Sigmoid colon (tissue), 7 donors: Measurements from ENCODE around the gene PDPK1. TPM values are rescaled to one million over a fixed set of nuclear protein-coding genes. Genes with fewer than 3 reads are reported as not detected.
A peak's percentile ranks its signal among the peaks of the same experiment; 100 is the strongest.
"Not testable (repeated sequence)": the region's sequence is repeated elsewhere in the genome, so short reads cannot be mapped to it uniquely, and the experiment has no call there.

Experiments
- DNase-seq: peaks from one replicate; pipeline ENCODE4 v3.0.0-alpha.2; 2019
- H3K27ac ChIP-seq, 4 donors: fragments of 200-600 bp; sonication (generic); one replicate each; pipeline ENCODE4 v1.5.1; 2016 to 2019; ENCODE audit warnings: mild to moderate bottlenecking in 1 of 4
- H3K27me3 ChIP-seq, 3 donors: fragments of 200-600 bp; sonication (generic); one replicate each; pipeline ENCODE4 v1.5.1; 2019; ENCODE audit warnings: mild to moderate bottlenecking in 1 of 3
- H3K36me3 ChIP-seq, 4 donors: fragments of 200-600 bp; sonication (generic); one replicate each; pipeline ENCODE4 v1.5.1; 2016 to 2019
- H3K4me1 ChIP-seq, 4 donors: fragments of 200-600 bp; sonication (generic); one replicate each; pipeline ENCODE4 v1.5.1; 2017 to 2019
- H3K4me3 ChIP-seq, 4 donors: fragments of 200-600 bp; sonication (generic); one replicate each; pipeline ENCODE4 v1.5.1; 2017 to 2019; ENCODE audit warnings: mild to moderate bottlenecking in 2 of 4, moderate library complexity in 1 of 4
- H3K9me3 ChIP-seq, 4 donors: fragments of 200-600 bp in 3 of 4; sonication (generic) in 3 of 4; one replicate each; pipeline versions ENCODE4 v1.5.1 to v1.6.1; 2013 to 2019
- EP300 ChIP-seq, 4 donors: sonication (generic); formaldehyde crosslinking; IDR thresholded peaks; one replicate each; pipeline ENCODE4 v1.6.1; 2017; ENCODE audit warnings: antibody characterized with exemption in 4 of 4
- POLR2A ChIP-seq, 2 donors: fragments of 450-650 bp; IDR thresholded peaks; one replicate each; pipeline ENCODE4 v1.6.1; 2016; ENCODE audit warnings: antibody characterized with exemption in 2 of 2, mild to moderate bottlenecking in 2 of 2, moderate library complexity in 2 of 2
- POLR2AphosphoS5 ChIP-seq, 4 donors: sonication (generic); formaldehyde crosslinking; IDR thresholded peaks; one replicate each; pipeline ENCODE4 v1.6.1; 2017; ENCODE audit warnings: antibody characterized with exemption in 4 of 4
- WGBS, 2 donors: extraction: QIAGEN DNeasy Blood & Tissue Kit; methylation state at CpG; one replicate each; pipeline ENCODE4 v1.1.7; 2013; 5-methylcytosine and 5-hydroxymethylcytosine counted together
- intact Hi-C: fragments of 100-400 bp; cut with DNase I; formaldehyde crosslinking; loops from one replicate; pipeline ENCODE4 v1.15.1; 2023
- polyA plus RNA-seq, 3 donors: library from polyadenylated mRNA; stranded (reverse); fragments of 200-250 nt; gene quantifications; one replicate each; pipeline ENCODE4 v1.2.3, GENCODE V29; 2013
- total RNA-seq, 4 donors: library from RNA; depleted of rRNA; stranded (reverse); fragments of >200 nt; gene quantifications; one replicate each; pipeline ENCODE4 v1.1.0, GENCODE V29; 2016
- TF ChIP-seq, protein P1 (sequence below), 4 experiments: fragments of 450-650 bp in 3 of 4; fragments of 200-600 bp in 1 of 4; IDR thresholded peaks; one replicate each; pipeline ENCODE4 v1.5.1; 2016 to 2019; ENCODE audit warnings: antibody characterized with exemption in 4 of 4, mild to moderate bottlenecking in 3 of 4, moderate library complexity in 2 of 4
- donor health status: healthy with polysubstance abuse.
- donor health status: Bipolar disorder and iron deficiency.
- donor health status: healthy.

PDPK1 gene
- total and polyA plus RNA-seq, 7 donors, result 22.7 to 32.2 (median 31.0) TPM

GRCh38 chr16:2580818-2581217 lies 43.0 kb downstream of the PDPK1 start:
- no CpG with 5 or more reads among the region's 21 CpGs for WGBS, 2 donors
- peaks cover 0 to 13% (median 9%) of the 10 kb centered on the region in 4 donors for H3K4me1 ChIP-seq
- not testable (repeated sequence) for DNase-seq

GRCh38 chr16:2584729-2585650 lies 47.2 kb downstream of the PDPK1 start:
- DNase-seq, result peak; percentile 78
- H3K9me3 ChIP-seq, result no peaks in the 10 kb centered on the region
- H3K4me3 ChIP-seq, result no peak overlapping the region
- intact Hi-C loops, result no loop called here
- no peak overlapping the region for H3K27ac ChIP-seq
- H3K36me3 ChIP-seq, result peaks cover 13 to 42% (median 25%) of the 10 kb centered on the region in 4 donors
- TF ChIP-seq, protein P1, sequence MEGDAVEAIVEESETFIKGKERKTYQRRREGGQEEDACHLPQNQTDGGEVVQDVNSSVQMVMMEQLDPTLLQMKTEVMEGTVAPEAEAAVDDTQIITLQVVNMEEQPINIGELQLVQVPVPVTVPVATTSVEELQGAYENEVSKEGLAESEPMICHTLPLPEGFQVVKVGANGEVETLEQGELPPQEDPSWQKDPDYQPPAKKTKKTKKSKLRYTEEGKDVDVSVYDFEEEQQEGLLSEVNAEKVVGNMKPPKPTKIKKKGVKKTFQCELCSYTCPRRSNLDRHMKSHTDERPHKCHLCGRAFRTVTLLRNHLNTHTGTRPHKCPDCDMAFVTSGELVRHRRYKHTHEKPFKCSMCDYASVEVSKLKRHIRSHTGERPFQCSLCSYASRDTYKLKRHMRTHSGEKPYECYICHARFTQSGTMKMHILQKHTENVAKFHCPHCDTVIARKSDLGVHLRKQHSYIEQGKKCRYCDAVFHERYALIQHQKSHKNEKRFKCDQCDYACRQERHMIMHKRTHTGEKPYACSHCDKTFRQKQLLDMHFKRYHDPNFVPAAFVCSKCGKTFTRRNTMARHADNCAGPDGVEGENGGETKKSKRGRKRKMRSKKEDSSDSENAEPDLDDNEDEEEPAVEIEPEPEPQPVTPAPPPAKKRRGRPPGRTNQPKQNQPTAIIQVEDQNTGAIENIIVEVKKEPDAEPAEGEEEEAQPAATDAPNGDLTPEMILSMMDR (IDR thresholded peaks at IDR 0.05), result no peak
- TF ChIP-seq EP300 (IDR thresholded peaks at IDR 0.05) (no peak), POLR2AphosphoS5 (IDR thresholded peaks at IDR 0.05) (no peak), POLR2A (IDR thresholded peaks at IDR 0.05) (no peak)
- 82 to 87% methylated on average over 23 of the region's 24 CpGs for whole genome bisulfite sequencing, 2 donors
- no peaks in the 10 kb centered on the region for H3K27me3 ChIP-seq
- H3K4me1 ChIP-seq, result peaks cover 0 to 13% (median 9%) of the 10 kb centered on the region in 4 donors

More at GRCh38 chr16:2580818-2581217, 43.0 kb downstream of the PDPK1 start:
- H3K27me3 ChIP-seq, H3K4me3 ChIP-seq, H3K27ac ChIP-seq, intact Hi-C loops, H3K9me3 ChIP-seq, H3K36me3 ChIP-seq: not testable (repeated sequence)

GRCh38 chr16:2585651-2586081 lies 47.8 kb downstream of the PDPK1 start:
- H3K36me3 ChIP-seq, result peaks cover 13 to 48% (median 28%) of the 10 kb centered on the region in 4 donors
- no peaks in the 10 kb centered on the region for H3K27me3 ChIP-seq
- H3K27ac ChIP-seq, result no peak overlapping the region
- peaks cover 0 to 13% (median 9%) of the 10 kb centered on the region in 4 donors for H3K4me1 ChIP-seq
- TF ChIP-seq POLR2A (IDR thresholded peaks at IDR 0.05) (no peak), EP300 (IDR thresholded peaks at IDR 0.05) (no peak), POLR2AphosphoS5 (IDR thresholded peaks at IDR 0.05) (no peak)
- TF ChIP-seq, protein P1 (IDR thresholded peaks at IDR 0.05), result no peak
- no peak for DNase-seq
- intact Hi-C loops, result no loop called here
- WGBS, 2 donors, result 92% methylated on average over 25 of the region's 25 CpGs
- no peak overlapping the region for H3K4me3 ChIP-seq
- H3K9me3 ChIP-seq, result no peaks in the 10 kb centered on the region

GRCh38 chr16:2586241-2586640 lies 48.4 kb downstream of the PDPK1 start:
- intact Hi-C loops, result no loop called here
- TF ChIP-seq POLR2AphosphoS5 (IDR thresholded peaks at IDR 0.05), result no peak
- TF ChIP-seq, protein P1 (IDR thresholded peaks at IDR 0.05), result no peak
- no peak for TF ChIP-seq EP300 (IDR thresholded peaks at IDR 0.05)
- no peak for TF ChIP-seq POLR2A (IDR thresholded peaks at IDR 0.05)
- Histone ChIP-seq H3K27me3 (no peaks in the 10 kb centered on the region), H3K27ac (no peak overlapping the region), H3K36me3 (peaks cover 13 to 51% (median 28%) of the 10 kb centered on the region in 4 donors), H3K4me1 (peaks cover 0 to 13% (median 9%) of the 10 kb centered on the region in 4 donors), H3K9me3 (no peaks in the 10 kb centered on the region), H3K4me3 (no peak overlapping the region)
- 84 to 88% methylated on average over 12 of the region's 12 CpGs for WGBS, 2 donors
- DNase-seq, result no peak

DNA sequence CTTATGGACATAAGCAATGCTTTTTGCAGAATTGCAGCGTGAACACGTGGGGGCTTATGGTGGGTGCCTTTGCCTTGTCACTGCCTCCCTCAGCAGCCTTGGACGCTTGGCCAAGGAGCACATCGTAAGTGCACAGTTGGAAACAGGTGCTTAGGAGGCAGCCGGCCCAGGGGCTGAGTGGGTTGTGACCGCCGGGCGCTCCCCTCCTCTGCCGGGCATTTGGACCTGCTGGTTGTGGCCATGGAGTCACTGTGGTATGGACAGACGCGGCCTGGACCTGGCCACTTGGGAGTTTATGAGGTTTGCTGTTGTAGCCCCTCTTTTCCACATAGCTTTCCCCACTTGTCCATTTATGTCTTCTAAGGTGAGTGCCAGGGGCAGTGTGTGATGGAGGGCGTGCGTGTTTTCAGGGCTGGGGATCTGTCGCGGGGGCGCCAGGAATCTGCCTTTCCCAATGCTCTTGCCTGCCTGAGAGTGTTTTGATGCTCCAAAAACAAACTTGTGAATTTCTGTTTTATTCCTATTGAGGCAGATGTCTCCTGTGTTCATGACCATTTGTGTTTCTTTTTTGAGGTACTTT lies 49.2 kb downstream of the PDPK1 start:
- no peaks in the 10 kb centered on the region for H3K9me3 ChIP-seq
- H3K4me1 ChIP-seq, result peaks cover 0 to 13% (median 9%) of the 10 kb centered on the region in 4 donors
- H3K4me3 ChIP-seq, result no peak overlapping the region
- H3K27ac ChIP-seq, result no peak overlapping the region
- intact Hi-C loops, result no loop called here
- H3K36me3 ChIP-seq, result peaks cover 13 to 58% (median 28%) of the 10 kb centered on the region in 4 donors
- no peaks in the 10 kb centered on the region for H3K27me3 ChIP-seq
- DNase-seq, result no peak
- WGBS, 2 donors, result 95 to 96% methylated on average over 16 of the region's 16 CpGs
- TF ChIP-seq POLR2A (IDR thresholded peaks at IDR 0.05) (no peak), EP300 (IDR thresholded peaks at IDR 0.05) (no peak), POLR2AphosphoS5 (IDR thresholded peaks at IDR 0.05) (no peak)
- TF ChIP-seq, protein P1 (IDR thresholded peaks at IDR 0.05), result no peak
